GM18951 (cell line): ENCODE results near the gene ZNF487.
"Not testable (repeated sequence)": the region's sequence is repeated elsewhere in the genome, so short reads cannot be mapped to it uniquely, and the experiment has no call there.

Experiments
- POLR2A ChIP-seq: IDR thresholded peaks from 4 replicates; pipeline ENCODE4 v1.6.1; 2011; ENCODE audit warnings: mild to moderate bottlenecking; ENCODE audit not compliant: insufficient read length, insufficient read depth; ENCODE audit errors: extremely low read depth
- in situ Hi-C: fragments of 300-500 bp; cut with MboI; formaldehyde crosslinking; loops from one replicate; pipeline ENCODE4 v1.12.0; 2022; ENCODE audit warnings: low sequenced_read_pairs, mixed read lengths, inconsistent platforms; ENCODE audit not compliant: unreplicated experiment

ZNF487 gene

DNA sequence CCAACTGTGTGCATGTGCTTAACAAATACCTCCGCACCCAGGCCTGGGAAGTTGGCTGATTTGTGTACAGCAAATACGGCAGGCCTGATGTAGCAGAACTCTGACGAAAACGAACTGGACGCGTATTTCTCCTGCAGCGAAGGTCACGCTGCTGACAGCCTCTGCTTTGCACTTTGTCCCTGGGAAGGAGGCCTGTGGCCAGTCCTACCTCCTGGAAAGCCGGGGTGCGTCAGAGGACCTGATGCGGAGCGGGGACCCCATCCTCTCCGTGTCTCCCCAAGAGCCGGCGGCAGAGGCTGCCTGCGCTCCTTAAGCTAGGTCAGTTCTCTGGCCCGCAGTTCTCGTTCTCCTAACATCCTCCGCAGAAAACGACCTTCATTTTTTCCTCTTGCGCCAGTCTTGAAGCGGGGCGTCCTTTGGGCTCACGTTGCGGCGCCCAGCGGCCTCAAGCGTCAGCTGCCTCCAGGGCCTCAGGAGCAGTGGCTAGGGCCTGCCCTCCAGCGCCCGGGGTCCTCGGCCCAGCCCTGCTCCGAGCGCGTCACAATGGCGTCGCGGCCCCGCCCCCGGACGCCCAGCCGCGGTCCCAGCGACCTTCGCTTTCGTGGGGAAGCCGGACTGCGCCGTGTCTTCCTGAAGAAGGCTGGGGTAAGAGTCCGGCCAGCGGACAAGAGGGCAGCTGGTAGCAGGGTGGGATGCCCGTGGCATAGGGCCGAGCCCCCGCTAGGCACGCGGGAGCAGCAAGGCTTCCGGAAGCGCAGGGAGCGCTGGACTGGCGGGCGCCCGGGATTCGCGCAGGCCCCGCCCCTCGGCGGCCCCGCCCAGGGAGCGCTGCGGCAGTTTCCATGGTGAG lies at the start of gene ZNF487:
Gene ZNF487 (plus strand): TSS at position 821 of the 850 bp plus-strand sequence. CDS start 38,703 bp downstream, outside the sequence.
- TF ChIP-seq POLR2A = peak; percentile 80

DNA sequence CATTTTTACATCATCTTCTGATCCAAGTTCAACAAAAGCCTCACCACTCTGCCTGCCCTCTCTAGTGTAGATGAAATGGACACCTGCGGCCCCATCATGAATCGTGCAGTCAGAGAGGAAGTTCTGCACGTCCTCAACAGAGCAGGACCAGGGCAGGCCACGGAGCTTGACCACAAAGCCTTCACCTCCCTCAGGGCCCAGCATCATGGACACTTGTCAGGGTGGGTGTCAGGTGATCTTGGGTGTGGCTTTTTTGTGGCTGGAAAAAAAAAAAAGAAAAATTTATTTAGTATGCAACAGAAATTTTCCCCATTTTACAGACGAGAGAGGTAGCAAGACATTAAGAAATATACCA lies 49.3 kb upstream of the ZNF487 start:
- no peak for TF ChIP-seq POLR2A
- in situ Hi-C loops = no loop called here

More for the DNA sequence above, at the start of gene ZNF487:
- in situ Hi-C loops = no loop called here

GRCh38 chr10:43389867-43390266 lies 47.0 kb upstream of the ZNF487 start:
- in situ Hi-C loops = no loop called here
- no peak for TF ChIP-seq POLR2A

DNA sequence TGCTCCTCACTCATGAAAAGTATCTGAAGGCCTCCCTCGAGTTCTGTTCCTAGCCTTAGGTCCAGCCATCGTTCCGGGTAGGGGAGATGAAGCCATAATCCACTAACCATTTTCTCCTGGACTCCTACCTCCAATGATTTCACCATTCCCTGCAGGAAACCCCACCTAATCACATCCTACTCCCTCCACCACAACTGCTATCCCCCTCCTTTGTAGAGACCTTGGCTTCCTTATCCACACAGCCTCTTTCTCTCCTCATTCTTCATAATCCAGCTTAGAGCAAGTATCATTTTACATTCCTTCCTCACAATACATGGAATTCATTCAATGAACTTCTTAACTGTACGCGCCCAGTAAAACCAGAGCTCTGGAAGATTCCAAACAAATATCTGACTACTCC lies 46.6 kb upstream of the ZNF487 start:
- in situ Hi-C loops = no loop called here
- no peak for TF ChIP-seq POLR2A

DNA sequence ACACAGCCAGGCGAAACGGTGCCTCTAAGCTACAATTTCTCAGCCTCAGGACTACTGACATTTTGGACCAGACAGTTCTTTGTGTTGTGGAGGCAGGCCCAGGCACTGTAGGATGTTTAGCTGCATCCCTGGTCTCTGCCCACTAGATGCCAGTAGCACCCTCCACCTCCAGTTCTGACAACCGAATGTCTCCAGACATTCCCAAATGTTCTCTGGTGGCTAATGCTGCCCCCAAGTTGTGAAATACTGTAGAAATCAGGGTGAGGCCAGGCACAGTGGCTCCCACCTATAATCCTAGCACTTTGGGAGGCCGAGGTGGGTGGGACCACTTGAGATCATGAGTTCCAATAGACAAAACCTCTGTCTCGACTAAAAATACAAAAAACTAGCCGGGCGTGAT lies 46.2 kb upstream of the ZNF487 start:
- in situ Hi-C loops = no loop called here
- no peak for TF ChIP-seq POLR2A

DNA sequence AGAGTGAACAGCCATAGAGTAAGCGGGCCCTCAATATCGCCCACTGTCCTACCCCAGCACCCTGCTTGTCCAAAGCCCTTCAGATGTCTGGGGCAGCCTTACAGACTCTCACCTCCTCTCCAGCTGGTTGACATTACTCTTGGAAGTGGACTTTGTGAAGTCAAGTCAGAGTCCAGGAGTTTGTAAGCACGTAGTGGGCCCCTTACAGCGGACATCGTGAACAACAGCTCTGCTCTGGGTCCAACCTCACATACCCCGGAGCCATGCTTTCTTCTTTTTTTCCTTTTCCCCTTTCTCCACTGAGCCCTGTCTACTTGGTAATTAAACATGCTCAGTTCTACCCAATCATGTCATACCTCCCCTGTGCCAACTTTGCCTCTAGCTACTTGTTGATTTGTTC lies 45.4 kb upstream of the ZNF487 start:
- no peak for TF ChIP-seq POLR2A
- in situ Hi-C loops = no loop called here

DNA sequence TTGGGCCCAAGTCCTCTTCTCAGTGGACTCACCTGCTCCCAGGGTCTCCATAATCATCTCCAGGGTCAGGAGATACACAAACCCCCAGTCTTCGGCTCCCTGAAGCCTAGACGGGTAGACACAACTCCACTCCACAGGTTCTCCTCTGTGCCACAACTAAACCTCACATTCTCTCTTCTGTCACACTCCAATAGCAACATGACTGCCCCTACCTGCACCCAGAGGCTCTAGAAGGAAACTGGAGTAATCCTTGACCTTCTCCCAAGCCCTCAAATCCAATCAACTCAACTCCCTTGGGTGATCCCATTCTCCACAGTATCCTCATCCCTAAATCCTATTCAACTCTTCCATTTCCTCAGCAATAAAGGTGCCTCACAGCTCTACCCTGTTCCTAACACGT lies 44.2 kb upstream of the ZNF487 start:
- in situ Hi-C loops = no loop called here

GRCh38 chr10:43393186-43393585 lies 43.7 kb upstream of the ZNF487 start:
- in situ Hi-C loops = not testable (repeated sequence)

More for the DNA sequence above, 44.2 kb upstream of the ZNF487 start:
- TF ChIP-seq POLR2A = no peak

DNA sequence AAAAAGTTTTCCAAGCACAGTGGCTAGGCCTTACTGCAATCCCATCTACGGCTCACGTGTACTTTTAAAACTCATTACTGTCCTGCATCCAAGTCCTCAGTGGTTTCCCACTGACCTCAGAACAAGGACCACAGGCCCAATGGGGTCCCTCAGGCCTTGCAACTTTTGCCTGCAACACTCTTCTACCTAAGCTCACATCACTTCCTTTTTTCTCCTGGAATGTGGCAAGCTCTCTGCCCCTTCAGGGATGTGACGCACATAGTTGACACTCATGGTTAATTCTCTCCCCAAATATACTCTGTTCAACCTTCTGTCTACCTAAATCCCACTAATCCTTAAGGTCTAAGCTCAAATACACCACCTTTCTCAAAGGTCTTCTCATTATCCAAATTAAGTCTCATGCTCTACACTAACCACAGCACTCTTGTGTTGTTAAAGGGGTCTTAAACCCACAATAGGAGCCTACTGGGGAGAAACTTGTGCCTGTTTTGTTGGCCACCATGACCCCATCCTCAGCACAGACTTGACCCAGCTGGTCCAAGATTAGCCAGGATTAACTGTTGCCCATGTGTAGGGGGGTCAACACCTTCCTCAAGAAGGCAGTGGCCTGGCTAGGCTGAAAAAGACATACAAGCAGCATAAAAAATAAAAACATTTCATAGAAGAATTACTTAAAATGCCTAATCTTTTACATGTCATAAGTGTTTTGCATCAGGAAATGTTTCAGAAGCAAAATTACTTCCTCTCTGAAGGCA lies 43.1 kb upstream of the ZNF487 start:
- in situ Hi-C loops = no loop called here
- no peak for TF ChIP-seq POLR2A

DNA sequence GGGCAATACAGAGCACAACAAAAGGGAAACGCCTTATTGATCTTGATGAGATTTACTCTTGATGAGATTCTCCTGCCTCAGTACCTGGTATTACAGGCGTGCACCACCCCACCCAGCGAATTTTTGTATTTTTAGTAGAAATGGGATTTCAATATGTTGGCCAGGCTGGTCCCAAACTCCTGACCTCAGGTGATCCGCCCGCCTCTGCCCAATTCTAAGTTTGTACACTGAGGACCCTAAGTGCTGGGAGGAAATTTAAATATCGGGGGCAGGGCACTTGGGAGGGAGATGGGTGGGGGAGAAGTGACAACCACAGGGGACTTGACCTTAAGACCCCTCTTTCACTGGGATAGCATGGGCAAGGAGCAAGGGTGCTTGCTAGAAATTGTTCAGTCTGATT lies 42.0 kb upstream of the ZNF487 start:
- TF ChIP-seq POLR2A = no peak
- in situ Hi-C loops = no loop called here

GRCh38 chr10:43395571-43396060 lies 41.3 kb upstream of the ZNF487 start:
- in situ Hi-C loops = no loop called here

DNA sequence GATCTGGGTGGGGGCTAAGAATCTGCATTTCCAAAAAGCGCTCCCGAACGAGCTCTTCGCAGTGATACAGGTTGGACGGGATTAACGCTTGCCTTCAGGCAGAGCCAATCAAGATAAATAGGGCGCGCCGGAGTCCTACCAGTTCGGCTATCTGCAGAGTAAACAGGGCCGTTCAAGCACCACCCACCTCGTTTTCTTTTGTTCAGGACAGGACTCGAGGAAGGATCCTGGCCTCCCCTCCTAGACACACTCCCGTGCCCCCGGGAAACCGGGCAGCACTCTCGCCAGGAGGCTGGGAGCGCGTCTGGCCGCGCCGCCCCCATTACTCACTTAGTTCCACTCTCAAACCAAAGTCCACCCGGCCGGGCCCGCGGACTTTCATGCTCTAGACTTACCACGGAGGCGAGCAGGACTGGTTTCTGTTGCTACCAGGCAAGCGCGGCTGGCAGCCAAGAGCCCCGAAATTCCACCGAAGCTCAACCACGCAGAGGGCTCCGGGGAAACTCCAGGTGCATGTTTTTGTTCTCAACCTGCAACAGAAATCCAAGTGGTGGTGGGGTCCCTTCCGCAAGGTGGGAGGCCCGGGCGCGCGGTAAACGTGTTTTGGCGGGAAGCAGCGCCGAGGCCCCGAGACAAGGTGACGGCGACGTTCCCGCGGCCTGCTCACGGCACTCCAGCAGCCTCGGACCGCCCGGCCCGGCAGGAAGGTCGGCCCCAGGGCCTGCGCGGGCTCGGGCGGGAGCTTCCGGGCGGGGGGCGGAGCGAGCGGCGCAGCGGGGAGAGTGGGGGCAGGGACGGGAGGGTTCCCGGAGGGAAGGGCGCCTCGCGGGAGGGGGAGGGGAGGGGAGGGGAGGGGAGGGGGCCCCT lies 40.6 kb upstream of the ZNF487 start:
- in situ Hi-C loops = no loop called here
- peak; percentile 43 for TF ChIP-seq POLR2A

More at GRCh38 chr10:43395571-43396060, 41.3 kb upstream of the ZNF487 start:
- no peak for TF ChIP-seq POLR2A
